Lung (tissue), 12 donors: ENCODE data around the gene NFIA. TPM values are rescaled to one million over a fixed set of nuclear protein-coding genes. Genes with fewer than 3 reads are reported as not detected.

Experiments used
- ATAC-seq: fragments of 200-7000 bp; cut with Tn5 transposase; one replicate; pipeline ENCODE4 v1.9.1; 2020; ENCODE audit warnings: moderate number of reproducible peaks; ENCODE audit not compliant: insufficient read depth, low FRiP score
- DNase-seq, 3 donors: peaks; one replicate each; pipeline ENCODE4 v3.0.0-alpha.2; 2013 to 2017
- H3K27ac ChIP-seq, 2 donors: one replicate each; pipeline ENCODE4 v1.5.1; 2013; ENCODE audit warnings: mild to moderate bottlenecking in 2 of 2, moderate library complexity in 2 of 2, control low read depth in 1 of 2, inconsistent platforms in 1 of 2, low read depth in 1 of 2, low read length in 1 of 2
- H3K27me3 ChIP-seq, 3 donors: one replicate each; pipeline ENCODE4 v1.5.1; 2013; ENCODE audit warnings: low read length in 2 of 3; ENCODE audit not compliant: control insufficient read depth in 3 of 3, insufficient read depth in 3 of 3
- H3K36me3 ChIP-seq, 4 donors: one replicate each; pipeline ENCODE4 v1.5.1; 2013; ENCODE audit warnings: low read length in 4 of 4, mild to moderate bottlenecking in 1 of 4, moderate library complexity in 1 of 4; ENCODE audit not compliant: control insufficient read depth in 4 of 4, insufficient read depth in 4 of 4
- H3K4me1 ChIP-seq, 5 donors: one replicate each; pipeline ENCODE4 v1.5.1; 2013; ENCODE audit warnings: low read length in 5 of 5, mild to moderate bottlenecking in 2 of 5, moderate library complexity in 1 of 5; ENCODE audit not compliant: control insufficient read depth in 5 of 5, insufficient read depth in 5 of 5
- H3K4me3 ChIP-seq: one replicate; pipeline ENCODE4 v1.5.1; 2013; ENCODE audit warnings: mild to moderate bottlenecking, control low read depth, moderate library complexity
- H3K9ac ChIP-seq, 2 donors: one replicate each; pipeline ENCODE4 v1.5.1; 2013; ENCODE audit warnings: low read length in 2 of 2, control low read depth in 1 of 2; ENCODE audit not compliant: insufficient read depth in 1 of 2
- H3K9me3 ChIP-seq, 4 donors: one replicate each; pipeline ENCODE4 v1.5.1; 2013; ENCODE audit warnings: low read length in 3 of 4, mild to moderate bottlenecking in 1 of 4, moderate library complexity in 1 of 4; ENCODE audit not compliant: control insufficient read depth in 4 of 4, insufficient read depth in 3 of 4
- CTCF ChIP-seq: IDR thresholded peaks from 2 replicates; pipeline ENCODE4 v1.5.1; 2012; ENCODE audit warnings: mild to moderate bottlenecking; ENCODE audit errors: control extremely low read depth, extremely low read depth
- WGBS, 2 donors: extraction: QIAGEN DNeasy Blood & Tissue Kit; methylation state at CpG; one replicate each; pipeline ENCODE4 v1.1.7; 2013; 5-methylcytosine and 5-hydroxymethylcytosine counted together
- polyA plus RNA-seq, 2 donors: library from polyadenylated mRNA; stranded (reverse); fragments of 200-250 nt; gene quantifications; one replicate each; pipeline ENCODE4 v1.2.1, GENCODE V29; 2013
- total RNA-seq, 2 donors: library from RNA; depleted of rRNA in 1 of 2; stranded (reverse); fragments of >200 nt in 1 of 2; gene quantifications; one replicate each; pipeline ENCODE4 v1.2.1, GENCODE V29; 2014 to 2021
- donor health status: control.
- donor health status: control.
- donor health status: Bipolar disorder and iron deficiency.
- donor health status: healthy.
- donor health status: DM: yes; HTN: yes; CAD: no.

NFIA gene
- total and polyA plus RNA-seq, 4 donors, result 3.0 to 63.4 (median 34.2) TPM

- WGBS, 2 donors, result 65 to 87% methylated on average over 4 of the region's 4 CpGs
- no peak overlapping the region for H3K27ac ChIP-seq
- peaks cover 1 to 43% (median 22%) of the 10 kb centered on the region in 5 donors for H3K4me1 ChIP-seq
- no peak overlapping the region for H3K4me3 ChIP-seq
- no peak for DNase-seq
- no peaks in the 10 kb centered on the region for H3K27me3 ChIP-seq
- H3K36me3 ChIP-seq, result peaks cover 0 to 4% (median under 1%) of the 10 kb centered on the region in 4 donors
- TF ChIP-seq CTCF, result no peak
- no peaks in the 10 kb centered on the region for H3K9me3 ChIP-seq
- no peak for ATAC-seq
- peak overlapping the region in 1 of 2 donors; percentile 19 for H3K9ac ChIP-seq
These were observed 12.5 kb downstream of the NFIA start for GRCh38 chr1:61094677-61095469.

GRCh38 chr1:61095470-61095812, 13.1 kb downstream of the NFIA start:
- no peak overlapping the region for H3K9ac ChIP-seq
- peaks cover 1 to 37% (median 22%) of the 10 kb centered on the region in 5 donors for H3K4me1 ChIP-seq
- peaks cover 0 to 4% (median 0%) of the 10 kb centered on the region in 4 donors for H3K36me3 ChIP-seq
- WGBS, 2 donors, result 75 to 81% methylated on average over 2 of the region's 2 CpGs
- ATAC-seq (no peak), DNase-seq (no peak)
- no peaks in the 10 kb centered on the region for H3K27me3 ChIP-seq
- H3K27ac ChIP-seq, result no peak overlapping the region
- no peak for TF ChIP-seq CTCF
- no peaks in the 10 kb centered on the region for H3K9me3 ChIP-seq
- no peak overlapping the region for H3K4me3 ChIP-seq

- DNase-seq, result no peak
- peaks cover 0 to 4% (median 0%) of the 10 kb centered on the region in 4 donors for H3K36me3 ChIP-seq
- peaks cover 1 to 38% (median 17%) of the 10 kb centered on the region in 5 donors for H3K4me1 ChIP-seq
- TF ChIP-seq CTCF, result no peak
- WGBS, 2 donors, result 96 to 100% methylated on average over 1 of the region's 1 CpG
- H3K27ac ChIP-seq, result no peak overlapping the region
- no peaks in the 10 kb centered on the region for H3K27me3 ChIP-seq
- no peak overlapping the region for H3K4me3 ChIP-seq
- ATAC-seq, result peak; percentile 62
- no peak overlapping the region for H3K9ac ChIP-seq
- no peaks in the 10 kb centered on the region for H3K9me3 ChIP-seq
These were observed 15.0 kb downstream of the NFIA start for GRCh38 chr1:61097317-61097716.
